DND-41 (cell line): ENCODE measurements around the gene MAPK14.

ENCODE experiments used
- CTCF ChIP-seq: IDR thresholded peaks from 2 replicates; pipeline ENCODE4 v1.5.1; 2012; ENCODE audit warnings: borderline replicate concordance, low read length, moderate library complexity, mild to moderate bottlenecking; ENCODE audit not compliant: poor library complexity, severe bottlenecking; ENCODE audit errors: extremely low read depth
- EZH2 ChIP-seq: IDR thresholded peaks from 3 replicates; pipeline ENCODE4 v1.6.1; 2012; ENCODE audit warnings: borderline replicate concordance, low read depth, mild to moderate bottlenecking, moderate library complexity, low read length, inconsistent platforms; ENCODE audit not compliant: severe bottlenecking

GRCh38 chr6:36136551-36136950 lies 108.9 kb downstream of the MAPK14 start:
- TF ChIP-seq CTCF, result no peak
- TF ChIP-seq EZH2, result no peak
